ENCODE measurements around the gene RPH3AL. TPM values are rescaled to one million over a fixed set of nuclear protein-coding genes. Genes with fewer than 3 reads are reported as not detected.

Gene RPH3AL
- total RNA-seq, 1 donor from 2014 or later: 44.2 TPM

GRCh38 chr17:282000-282911 lies 70.4 kb downstream of the RPH3AL start:
- Histone ChIP-seq H3K27ac (no peak overlapping the region), H3K4me3 (no peak overlapping the region), H3K4me1 (no peaks in the 10 kb centered on the region), H3K36me3 (no peaks in the 10 kb centered on the region), H3K9me3 (no peaks in the 10 kb centered on the region), H3K27me3 (no peaks in the 10 kb centered on the region)
- DNase-seq (ENCODE audit: low spot score in 2 of 2): peak in 1 of 2 donors; percentile 44
- TF ChIP-seq, protein P1, sequence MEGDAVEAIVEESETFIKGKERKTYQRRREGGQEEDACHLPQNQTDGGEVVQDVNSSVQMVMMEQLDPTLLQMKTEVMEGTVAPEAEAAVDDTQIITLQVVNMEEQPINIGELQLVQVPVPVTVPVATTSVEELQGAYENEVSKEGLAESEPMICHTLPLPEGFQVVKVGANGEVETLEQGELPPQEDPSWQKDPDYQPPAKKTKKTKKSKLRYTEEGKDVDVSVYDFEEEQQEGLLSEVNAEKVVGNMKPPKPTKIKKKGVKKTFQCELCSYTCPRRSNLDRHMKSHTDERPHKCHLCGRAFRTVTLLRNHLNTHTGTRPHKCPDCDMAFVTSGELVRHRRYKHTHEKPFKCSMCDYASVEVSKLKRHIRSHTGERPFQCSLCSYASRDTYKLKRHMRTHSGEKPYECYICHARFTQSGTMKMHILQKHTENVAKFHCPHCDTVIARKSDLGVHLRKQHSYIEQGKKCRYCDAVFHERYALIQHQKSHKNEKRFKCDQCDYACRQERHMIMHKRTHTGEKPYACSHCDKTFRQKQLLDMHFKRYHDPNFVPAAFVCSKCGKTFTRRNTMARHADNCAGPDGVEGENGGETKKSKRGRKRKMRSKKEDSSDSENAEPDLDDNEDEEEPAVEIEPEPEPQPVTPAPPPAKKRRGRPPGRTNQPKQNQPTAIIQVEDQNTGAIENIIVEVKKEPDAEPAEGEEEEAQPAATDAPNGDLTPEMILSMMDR (IDR thresholded peaks at IDR 0.05): no peak
- intact Hi-C loops (cut with DNase I): no loop called here

DNA sequence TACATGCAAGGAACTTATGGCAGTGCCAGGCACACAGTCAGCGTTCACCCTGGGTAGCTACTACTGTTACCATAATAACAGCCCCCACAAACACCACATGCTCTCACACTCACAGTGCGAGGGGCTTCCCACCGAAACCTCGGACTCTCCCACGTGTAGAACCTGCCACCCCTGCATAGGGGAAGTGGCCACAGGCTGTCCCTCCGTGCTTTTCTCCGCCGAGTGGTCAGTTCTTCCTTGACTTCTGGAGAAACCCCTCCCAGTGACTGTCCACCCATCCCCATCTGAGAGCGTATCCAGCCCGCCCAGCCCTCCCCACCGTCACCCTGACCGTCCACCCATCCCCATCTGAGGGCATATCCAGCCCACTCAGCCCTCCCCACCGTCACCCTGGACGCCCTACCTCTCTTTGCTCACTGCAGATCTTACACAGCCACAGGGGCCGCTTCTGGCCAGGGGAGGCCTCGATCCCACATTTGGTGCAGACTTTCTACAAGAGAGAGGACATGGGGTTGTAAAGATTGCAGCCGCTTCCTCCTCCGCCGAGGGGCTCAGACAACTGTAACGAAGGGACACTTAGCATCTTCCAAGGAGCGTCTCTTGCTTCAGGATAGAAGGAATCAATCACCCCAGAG lies 71.1 kb downstream of the RPH3AL start:
- Histone ChIP-seq H3K27ac (no peak overlapping the region), H3K4me3 (no peak overlapping the region), H3K4me1 (no peaks in the 10 kb centered on the region), H3K27me3 (no peaks in the 10 kb centered on the region), H3K9me3 (no peaks in the 10 kb centered on the region), H3K36me3 (no peaks in the 10 kb centered on the region)
- DNase-seq (ENCODE audit: low spot score in 2 of 2): peak in 1 of 2 donors; percentile 37
- intact Hi-C loops (cut with DNase I): no loop called here
- TF ChIP-seq, protein P1 (IDR thresholded peaks at IDR 0.05): no peak

- H3K27me3 ChIP-seq: no peaks in the 10 kb centered on the region
- peak in 1 of 2 donors; percentile 37 for DNase-seq (ENCODE audit: low spot score in 2 of 2)
- TF ChIP-seq, protein P1 (IDR thresholded peaks at IDR 0.05): no peak
- no peaks in the 10 kb centered on the region for H3K4me1 ChIP-seq
- intact Hi-C loops (cut with DNase I): no loop called here
- H3K9me3 ChIP-seq: no peaks in the 10 kb centered on the region
- H3K4me3 ChIP-seq: no peak overlapping the region
- no peak overlapping the region for H3K27ac ChIP-seq
- H3K36me3 ChIP-seq: no peaks in the 10 kb centered on the region
These were observed 71.7 kb downstream of the RPH3AL start for GRCh38 chr17:280901-281300.

DNA sequence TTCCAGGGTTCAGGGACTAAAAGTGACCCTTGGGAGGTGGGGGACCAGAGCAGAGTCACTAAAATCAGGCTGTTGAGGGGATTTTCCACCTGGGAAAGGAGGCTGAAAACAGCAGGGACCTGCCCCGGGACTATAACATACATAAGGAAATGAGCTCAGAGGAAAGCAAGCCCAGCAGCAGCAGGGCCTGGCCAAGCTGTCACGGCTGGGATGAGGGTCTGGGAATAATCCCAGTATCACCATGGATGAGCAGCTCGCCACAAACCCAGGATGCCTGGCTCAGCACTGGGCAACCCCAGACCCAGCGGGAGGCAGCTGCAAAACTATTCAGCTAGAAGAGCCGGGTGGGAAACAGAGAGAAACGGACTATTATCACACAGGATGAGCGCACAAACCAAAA lies 72.4 kb downstream of the RPH3AL start:
- Histone ChIP-seq H3K36me3 (no peaks in the 10 kb centered on the region), H3K9me3 (no peaks in the 10 kb centered on the region), H3K4me3 (no peak overlapping the region), H3K27me3 (no peaks in the 10 kb centered on the region), H3K4me1 (no peaks in the 10 kb centered on the region), H3K27ac (no peak overlapping the region)
- intact Hi-C loops (cut with DNase I): no loop called here
- DNase-seq (ENCODE audit: low spot score in 2 of 2): peak in 1 of 2 donors; percentile 31
- TF ChIP-seq, protein P1 (IDR thresholded peaks at IDR 0.05): no peak

GRCh38 chr17:279776-280175 lies 72.8 kb downstream of the RPH3AL start:
- DNase-seq (ENCODE audit: low spot score in 2 of 2): peak in 1 of 2 donors; percentile 15
- H3K27ac ChIP-seq: no peak overlapping the region
- TF ChIP-seq, protein P1 (IDR thresholded peaks at IDR 0.05): no peak

More at GRCh38 chr17:279776-280175, 72.8 kb downstream of the RPH3AL start:
- no peaks in the 10 kb centered on the region for H3K36me3 ChIP-seq
- no peak overlapping the region for H3K4me3 ChIP-seq
- H3K4me1 ChIP-seq: no peaks in the 10 kb centered on the region
- no peaks in the 10 kb centered on the region for H3K9me3 ChIP-seq
- intact Hi-C loops (cut with DNase I): no loop called here
- no peaks in the 10 kb centered on the region for H3K27me3 ChIP-seq

Data from ascending aorta (tissue), 2 donors.